ENCODE results near the gene CELF5.

DNA sequence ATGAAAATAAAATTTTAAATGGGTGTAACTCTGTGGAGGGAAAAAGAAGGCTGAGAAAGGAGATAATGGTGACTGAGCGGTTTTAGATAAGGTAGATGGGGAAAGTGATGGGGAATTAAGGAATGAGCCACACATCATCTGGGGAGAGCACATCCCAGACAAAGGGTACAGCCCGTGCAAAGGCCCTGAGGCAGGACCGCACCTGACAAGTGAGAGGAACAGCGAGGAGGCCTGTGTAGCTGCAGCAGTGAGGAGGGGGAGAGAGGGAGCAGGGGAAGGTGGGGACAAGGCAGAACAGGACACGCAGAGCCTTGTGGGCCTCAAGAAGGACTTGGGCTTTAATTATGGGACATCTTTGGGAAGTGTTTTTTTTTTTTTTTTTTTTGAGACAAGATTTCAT lies 1.8 kb upstream of the CELF5 start:
- TF ChIP-seq, protein P1, sequence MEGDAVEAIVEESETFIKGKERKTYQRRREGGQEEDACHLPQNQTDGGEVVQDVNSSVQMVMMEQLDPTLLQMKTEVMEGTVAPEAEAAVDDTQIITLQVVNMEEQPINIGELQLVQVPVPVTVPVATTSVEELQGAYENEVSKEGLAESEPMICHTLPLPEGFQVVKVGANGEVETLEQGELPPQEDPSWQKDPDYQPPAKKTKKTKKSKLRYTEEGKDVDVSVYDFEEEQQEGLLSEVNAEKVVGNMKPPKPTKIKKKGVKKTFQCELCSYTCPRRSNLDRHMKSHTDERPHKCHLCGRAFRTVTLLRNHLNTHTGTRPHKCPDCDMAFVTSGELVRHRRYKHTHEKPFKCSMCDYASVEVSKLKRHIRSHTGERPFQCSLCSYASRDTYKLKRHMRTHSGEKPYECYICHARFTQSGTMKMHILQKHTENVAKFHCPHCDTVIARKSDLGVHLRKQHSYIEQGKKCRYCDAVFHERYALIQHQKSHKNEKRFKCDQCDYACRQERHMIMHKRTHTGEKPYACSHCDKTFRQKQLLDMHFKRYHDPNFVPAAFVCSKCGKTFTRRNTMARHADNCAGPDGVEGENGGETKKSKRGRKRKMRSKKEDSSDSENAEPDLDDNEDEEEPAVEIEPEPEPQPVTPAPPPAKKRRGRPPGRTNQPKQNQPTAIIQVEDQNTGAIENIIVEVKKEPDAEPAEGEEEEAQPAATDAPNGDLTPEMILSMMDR (conservative IDR thresholded peaks at IDR 0.05): no peak
- no peak for TF ChIP-seq ZFX (IDR thresholded peaks at IDR 0.05)
